ENCODE measurements around the gene NTF4.
"Not testable (repeated sequence)": the region's sequence is repeated elsewhere in the genome, so short reads cannot be mapped to it uniquely, and the experiment has no call there.

NTF4 gene

DNA sequence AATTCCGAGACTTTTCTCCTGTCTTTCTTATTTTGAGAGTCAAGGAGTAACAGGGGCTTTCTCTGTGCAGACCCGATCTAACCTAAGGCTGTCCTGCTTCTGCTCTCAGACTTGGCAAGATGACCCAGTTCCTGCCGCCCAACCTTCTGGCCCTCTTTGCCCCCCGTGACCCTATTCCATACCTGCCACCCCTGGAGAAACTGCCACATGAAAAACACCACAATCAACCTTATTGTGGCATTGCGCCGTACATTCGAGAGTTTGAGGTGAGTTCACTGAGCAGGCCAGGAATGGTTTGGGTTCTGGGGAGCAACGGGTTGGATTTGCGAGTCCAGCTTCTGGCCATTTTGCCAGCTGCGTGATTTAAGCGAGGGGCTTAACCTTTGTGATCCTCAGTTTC, 21.7 kb upstream of the NTF4 start:
- DNase-seq: no peak

DNA sequence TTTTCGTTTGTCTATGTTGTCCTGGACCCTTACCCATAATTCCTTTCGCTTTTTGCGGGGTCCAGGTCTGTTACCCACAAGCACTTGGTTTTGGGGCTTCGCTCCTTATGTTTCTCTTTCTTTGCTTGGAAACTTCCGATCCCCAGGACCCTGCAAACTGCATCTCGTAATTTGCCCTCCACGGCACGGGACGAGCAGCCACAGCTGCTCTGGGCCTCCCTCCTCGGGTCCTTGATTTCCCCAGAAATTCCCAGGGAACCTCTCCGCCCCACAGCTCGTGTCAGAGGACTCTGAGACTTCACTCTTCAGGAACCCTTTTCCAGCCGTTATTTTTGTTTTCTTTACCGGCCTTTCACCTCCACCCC, 21.2 kb upstream of the NTF4 start:
- no peak for DNase-seq

DNA sequence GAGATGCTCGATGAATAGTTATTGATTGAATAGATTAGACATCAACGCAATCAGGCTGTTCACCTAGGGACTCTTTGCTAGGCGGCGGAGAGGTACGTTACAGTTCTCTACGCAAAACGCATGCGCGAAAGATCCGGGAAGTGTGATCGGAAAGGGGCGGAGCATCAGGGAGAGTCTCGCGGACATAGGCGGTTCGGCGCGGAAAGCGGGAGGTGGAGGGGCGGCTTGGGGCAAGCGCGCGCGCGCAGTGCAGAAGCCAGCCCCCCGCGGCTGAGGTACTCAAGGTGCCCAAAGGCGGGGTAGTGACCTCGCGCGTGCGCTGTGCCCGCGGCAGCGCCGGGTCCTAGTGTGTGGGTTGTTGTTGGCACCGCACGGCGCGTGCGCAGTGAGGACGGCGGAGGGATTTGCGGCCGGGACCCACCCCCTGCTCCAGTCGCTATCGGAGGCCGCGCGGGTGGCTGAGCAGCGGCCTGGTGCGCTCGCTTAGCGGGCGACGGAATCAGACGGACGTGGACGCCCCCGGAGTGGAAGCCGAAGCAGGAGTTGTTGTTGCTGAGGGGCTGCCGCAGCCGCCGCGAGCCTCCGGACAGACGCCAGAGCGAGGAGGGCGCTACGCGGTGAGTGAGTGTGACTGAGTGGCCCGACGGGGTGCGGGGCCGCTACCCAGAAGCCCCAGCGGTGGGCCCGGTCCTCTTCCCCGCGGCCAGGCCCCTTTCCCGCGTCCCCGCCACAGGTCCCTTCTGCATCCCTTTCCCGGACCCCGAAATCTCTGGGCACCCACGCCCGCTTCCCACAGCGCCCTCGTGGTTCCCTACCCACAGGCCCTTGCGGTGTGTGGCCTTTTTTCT, 20.6 kb upstream of the NTF4 start, which contains the start of gene SNRNP70:
Gene SNRNP70, plus strand, starts transcription at position 432 of the 848 bp plus-strand sequence. CDS start 964 bp downstream, outside the sequence.
- peak; percentile 99 for DNase-seq

DNA sequence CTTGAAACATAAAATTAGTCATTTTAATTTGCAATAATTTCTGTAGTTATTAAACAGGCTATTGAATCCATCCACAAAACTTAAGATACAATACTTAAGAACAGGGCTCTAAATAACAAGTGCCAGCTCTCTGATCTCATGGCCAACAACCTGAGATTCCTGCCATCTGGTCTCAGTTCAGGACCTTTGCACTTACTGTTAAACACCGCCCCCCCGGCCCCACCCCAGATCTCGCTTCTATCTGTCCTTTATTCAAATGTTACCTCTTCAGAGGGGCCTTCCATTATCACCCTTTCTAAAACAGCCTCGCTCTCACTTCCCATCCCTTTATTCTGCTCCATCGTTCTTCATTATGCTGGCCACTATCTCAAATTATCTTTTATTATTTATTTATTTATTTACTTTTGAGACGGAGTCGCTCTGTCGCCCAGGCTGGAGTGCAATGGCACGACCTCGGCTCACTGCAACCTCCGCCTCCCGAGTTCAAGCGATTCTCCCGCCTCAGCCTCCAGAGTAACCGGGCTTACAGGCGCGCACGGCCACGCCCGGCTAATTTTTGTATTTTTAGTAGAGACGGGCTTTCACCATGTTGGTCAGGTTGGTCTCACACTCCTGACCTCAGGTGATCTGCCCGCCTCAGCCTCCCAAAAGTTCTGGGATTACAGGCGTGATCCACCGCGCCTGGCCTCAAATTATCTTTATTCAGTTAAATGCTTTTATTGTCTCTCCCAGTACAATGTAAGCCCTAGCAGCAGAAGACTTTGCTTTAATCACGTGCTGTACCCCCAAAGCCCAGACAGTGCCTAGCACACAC, 19.8 kb upstream of the NTF4 start:
- no peak for DNase-seq

DNA sequence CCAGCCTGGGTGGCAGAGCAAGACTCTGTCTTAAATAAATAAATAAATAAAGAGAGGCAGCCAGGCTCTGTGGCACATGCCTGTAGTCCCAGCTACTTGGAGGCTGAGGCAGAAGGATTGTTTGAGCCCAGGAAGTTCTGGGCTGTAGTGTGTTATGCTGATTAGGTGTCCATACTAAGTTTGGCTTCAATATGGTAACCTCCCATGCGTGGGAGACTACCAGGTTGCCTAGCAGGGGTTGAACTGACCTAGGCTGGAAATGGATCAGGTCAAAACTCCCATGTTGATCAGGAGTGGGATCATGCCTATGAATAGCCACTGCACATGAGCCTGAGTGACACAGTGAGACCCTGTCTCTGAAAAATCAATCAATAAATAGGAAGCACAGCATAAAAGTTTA, 16.7 kb upstream of the NTF4 start:
- DNase-seq: no peak

DNA sequence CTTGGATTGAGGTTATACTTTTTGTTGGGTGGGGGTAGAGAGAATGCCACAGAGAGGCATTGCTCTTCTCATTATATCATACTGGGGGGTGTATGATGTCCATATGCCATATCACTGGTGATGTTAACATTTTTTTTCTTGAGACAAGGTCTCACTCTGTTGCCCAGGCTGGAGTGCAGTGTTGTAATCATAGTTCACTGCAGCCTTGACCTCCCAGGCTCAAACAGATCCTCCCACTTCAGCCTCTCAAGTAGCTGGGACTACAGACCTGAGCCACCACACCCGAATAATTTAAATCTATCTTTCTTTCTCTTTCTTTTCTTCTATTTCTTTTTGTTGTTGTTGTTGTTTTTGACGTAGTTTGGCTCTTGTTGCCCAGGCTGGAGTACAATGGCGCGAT, 15.8 kb upstream of the NTF4 start:
- no peak for DNase-seq

DNA sequence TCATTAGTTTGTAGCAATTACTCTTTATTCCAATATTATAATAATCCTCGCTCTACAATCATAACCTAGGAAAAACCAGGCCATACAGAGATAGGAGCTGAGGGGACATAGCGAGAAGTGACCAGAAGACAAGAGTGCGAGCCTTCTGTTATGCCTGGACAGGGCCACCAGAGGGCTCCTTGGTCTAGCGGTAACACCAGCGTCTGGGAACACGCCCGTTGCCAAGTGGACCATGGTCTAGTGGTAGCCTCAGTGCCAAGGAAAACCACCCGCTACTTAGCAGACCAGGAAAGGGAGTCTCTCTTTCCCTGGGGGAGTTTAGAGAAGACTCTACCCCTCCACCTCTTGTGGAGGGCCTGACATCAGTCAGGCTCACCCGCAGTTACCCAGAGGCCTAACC, 10.3 kb upstream of the NTF4 start:
- not testable (repeated sequence) for DNase-seq

DNA sequence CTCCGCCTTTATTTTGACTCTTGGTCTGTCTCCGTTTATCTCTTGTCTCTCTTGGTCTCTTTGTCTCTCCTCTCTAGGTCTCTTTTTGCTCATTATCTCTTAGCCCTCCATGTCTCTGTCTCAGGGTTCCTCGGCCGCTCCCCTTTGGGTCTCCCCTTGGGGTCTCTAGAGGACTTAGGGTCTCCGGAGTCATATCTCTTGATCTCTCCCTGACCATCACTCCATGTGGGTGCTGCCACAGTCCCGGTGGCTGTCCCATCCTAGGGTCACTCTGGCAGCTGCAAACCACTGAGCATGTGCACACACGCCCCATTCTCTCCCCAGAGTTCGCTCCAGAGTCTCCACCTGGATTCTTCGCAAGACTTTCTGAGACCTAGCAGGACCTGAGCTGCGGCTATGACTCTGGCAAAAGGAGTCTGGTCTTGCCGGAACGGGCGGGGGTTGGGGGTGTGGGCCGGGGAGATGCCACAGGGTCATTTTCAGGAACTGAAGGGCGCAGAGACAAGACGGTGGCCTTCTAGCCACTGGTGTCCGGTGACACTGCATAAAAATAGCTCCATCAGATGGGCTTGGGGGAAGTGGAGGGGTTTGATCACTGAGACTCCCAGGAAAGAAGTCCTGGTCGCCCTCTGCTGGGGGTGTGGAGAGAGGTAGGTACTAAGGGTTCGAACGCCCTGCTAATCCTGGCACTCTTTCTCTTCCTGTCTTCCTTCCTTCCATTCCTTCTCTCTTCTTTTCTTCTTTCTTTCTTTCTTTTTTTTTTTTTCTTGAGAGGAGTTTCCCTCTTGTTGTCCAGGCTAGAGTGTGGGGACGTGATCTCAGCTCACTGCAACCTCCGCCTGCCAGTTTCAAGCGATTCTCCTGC, 9.1 kb upstream of the NTF4 start:
- DNase-seq: no peak

DNA sequence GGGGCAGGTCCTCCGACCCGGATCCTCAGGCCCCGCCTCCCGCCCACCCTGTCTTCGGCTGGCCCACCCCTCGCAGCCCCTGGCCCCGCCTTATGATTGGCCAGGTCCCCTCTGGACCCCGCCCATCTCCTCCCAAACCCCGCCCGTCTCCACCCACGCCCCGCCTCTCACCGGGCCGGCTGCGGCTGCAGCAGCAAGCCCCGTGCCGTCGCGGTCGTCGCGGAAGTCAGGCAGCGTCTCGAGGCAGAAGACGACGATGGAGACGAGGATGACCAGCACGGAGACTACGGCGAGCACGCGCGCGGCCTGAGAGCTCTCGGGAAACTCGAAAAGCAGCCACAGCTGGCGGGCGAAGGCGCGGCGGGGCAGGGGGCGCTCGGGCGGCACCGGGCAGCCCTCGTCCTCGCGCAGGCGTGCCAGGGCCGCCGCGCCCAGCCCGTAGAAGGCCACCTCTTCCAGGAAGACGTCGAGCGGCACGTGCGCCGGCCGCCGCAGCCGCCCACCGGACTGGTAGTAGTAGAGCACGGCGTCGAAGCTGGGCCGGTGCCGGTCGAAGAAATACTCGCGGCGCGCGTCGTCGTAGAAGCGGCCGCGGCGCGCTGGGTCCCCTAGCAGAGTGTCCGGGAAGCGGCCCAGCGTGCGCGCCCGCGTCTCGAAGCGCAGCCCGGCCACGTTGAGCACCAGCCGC, 7.4 kb upstream of the NTF4 start:
- DNase-seq: no peak

DNA sequence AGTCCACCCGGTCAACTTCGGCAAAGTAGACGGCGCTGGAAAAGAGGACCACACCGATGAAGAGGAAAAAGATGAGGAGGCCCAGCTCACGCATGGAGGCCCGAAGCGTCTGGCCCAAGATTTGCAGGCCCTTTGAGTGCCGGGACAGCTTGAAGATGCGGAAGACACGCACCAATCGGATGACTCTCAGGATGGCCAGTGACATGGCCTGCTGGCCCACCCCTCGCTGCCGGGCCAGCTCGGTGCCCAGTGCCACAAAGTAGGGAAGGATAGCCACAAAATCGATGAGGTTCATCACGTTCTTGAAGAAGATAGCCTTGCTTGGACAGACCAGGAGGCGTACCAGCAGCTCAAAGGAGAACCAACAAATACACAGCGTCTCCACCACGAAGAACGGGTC, 5.8 kb upstream of the NTF4 start:
- no peak for DNase-seq

DNA sequence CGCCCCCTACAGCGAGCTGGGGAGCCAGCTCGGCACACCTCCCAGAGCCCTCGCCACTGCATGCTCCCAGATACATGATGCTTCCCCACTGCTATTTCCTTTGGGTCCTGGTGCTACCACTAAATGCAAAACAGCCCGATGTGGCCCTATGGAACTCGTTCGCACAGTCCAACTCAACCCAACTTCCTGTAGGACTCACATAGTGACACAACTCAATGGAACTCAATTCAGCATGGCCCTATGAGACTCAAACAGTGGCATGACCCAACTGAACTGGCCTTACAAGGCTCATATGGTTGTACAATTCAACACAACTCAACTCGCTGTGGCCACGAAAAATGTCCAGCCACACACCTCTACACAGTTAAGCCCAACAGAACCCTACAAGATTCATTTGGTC, 4.4 kb upstream of the NTF4 start:
- DNase-seq: no peak

DNA sequence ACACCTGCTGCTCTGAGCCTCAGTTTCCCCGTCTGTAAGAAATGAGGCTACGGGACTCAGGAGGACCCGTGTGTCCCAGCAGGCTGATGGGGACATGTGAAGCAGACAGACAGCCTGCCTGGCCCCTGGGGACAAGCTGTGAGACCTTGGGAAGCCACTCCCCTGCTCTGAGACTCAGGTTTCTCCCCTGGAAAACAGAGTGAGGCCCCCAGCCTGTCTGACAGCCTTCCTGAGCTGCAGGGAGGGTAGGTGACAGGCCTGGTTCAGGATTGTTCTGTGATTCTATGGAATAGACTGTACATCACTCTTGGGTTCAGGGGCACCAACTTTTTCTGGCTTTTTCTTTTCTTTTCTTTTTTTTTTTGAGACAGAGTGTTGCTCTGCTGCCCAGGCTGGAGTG, 2.9 kb upstream of the NTF4 start:
- DNase-seq: no peak

DNA sequence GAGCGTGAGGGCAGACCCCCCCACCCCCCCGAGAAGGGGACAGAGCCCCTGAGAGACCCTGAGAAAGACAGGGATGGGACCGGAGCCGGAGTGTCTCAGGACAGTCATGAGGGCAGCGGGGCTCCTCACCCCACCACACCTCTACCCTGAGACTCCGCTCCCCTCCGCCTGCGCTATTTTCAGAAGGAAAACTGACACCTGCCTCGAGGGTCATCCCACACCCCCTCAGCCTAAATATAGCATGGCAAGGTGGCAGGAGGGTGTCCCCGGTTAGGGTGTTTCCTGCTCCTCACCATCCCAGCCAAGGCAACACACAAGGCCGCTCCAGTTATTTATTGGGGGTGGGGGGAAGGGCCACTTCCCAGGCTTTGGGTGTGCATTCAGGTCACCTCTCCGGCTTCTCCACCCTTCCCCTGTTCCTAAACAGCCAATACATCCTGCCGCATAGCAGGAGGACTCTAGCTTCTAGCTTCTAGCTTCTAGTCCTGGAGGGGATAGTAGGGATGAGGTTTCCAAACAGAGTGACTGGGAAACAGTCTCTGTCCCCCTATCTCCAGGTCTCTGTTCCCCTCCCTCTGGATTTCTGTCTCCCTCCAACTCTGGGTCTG, 1.4 kb upstream of the NTF4 start:
- DNase-seq: no peak

DNA sequence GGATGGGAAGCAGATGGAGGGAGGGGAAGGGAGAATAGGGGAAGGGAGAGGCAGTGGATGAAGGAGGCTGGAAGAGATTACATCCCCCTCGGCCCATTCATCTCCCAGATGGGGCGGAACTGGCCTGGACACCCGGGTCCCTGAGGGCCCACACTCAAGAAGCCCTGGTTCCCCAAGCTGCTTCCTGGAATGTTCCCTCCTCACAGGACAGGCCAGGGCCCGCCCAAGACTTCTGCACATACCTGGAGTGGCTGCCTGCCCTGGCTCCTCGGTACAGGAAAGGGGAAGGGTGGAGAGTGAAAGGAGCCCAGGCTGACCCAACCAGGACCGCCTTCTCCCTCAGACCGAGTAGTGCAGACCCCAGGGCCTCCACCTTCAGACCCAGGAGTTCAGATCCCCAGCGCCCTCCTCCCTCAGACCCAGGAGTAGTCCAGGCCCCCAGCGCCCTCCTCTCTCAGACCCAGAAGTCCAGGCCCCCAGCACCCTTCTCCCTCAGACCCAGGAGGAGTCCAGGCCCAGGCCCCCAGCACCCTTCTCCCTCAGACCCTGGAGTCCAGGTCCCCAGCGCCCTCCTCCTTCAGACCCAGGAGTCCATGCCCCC, 489 bp downstream of the NTF4 start:
- no peak for DNase-seq

DNA sequence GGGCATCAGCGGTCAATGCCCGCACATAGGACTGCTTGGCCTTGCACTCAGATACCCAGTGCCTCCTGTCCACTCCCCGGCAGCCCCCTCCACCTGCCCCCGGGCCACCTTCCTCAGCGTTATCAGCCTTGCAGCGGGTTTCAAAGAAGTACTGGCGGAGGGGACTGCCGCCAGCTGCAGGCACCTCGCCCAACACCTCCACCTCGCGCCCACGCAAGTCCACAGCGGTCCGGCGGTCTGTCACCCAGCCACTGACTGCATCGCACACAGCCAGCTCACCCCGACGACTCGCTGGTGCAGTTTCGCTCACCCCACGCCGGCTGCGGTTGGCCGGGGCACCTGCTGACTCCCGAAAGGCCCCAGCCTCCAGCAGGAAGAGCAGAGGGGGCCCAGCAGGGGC, 3.2 kb downstream of the NTF4 start:
- DNase-seq: no peak

DNA sequence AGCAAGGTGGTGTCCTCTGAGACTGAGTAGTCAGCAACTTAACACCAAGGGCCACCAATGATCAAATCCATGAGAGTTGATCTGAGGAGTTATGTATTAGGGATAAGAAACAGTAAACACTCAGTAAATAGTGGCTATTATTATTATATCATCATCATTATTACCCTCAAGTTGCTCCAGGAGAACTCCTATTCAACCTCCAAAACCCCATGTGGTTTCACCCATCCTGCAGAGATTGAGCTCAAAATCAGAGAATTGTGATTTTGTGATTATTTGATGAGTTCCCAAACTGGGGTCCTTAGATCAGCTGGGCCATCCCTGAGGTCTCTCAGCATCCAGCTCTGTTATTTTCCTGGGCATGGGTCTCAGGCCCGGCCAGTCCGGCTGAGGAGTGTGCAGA, 3.6 kb downstream of the NTF4 start:
- DNase-seq: no peak

DNA sequence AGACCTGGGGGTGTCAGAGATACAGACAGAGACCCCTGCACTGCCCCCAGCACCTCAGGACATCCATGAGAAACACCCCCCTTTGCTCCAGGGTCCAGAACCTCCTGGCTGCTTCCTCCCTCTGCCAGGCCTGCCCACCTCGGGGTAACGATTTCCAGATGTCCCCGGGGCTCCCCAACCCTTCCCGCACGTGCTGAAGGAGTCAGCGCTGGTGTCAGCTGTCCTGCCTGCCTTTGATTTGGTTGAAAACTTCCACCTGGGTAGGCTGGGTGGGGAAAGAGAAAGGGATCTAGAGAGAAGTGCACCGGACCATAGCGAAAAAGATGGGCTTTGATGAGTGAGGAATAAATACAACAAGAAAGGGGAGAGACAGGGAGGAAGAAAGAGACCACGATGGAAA, 5.6 kb downstream of the NTF4 start:
- no peak for DNase-seq

DNA sequence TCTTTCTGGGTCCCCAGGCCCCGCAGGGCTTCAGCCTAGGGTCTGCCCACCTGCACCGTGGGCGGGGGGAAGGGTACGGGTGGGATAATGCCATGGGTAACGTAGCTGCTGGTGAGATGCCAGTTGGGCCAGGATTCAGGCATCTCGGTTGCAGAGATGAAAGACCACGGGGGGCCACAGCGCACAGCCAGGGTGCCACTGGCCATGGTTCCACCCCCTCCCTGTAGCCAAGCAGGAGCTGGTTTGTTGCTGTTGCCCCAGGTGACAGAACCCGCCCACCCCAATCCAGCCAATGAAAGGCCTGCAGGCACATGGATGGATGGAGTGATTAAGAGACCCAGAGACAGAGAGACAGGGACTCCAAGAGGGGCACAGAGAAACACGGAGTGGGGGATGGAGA, 6.1 kb downstream of the NTF4 start:
- peak; percentile 54 for DNase-seq

DNA sequence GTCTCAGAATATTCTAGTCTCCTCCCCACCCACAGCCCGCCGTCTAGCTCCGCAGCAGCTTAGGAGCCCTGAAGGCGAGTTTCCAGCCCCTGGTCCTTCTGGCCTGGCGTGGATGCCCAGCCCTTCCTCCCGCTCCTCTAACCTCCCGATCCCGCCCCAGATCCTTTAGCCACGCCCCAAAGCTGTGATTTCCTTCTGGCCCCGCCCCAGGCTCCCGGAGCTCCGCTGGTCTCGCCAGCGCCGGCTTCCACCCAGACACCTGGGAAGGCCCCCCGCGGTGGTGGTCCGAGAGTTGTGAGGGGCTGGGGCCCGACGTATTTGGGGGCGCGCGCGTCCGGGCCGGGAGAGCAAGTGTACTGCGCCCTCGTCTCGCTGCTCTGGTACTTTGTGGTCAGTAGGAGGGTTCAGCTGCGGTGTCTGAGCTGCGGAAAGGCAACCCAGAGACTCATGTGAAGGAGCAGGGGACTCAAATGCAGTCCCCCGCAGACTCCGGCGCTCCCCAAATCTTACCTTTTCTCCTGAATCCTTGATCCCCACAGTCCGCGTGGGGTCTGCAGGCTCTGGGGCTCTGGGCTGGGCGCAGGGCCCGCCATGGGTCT, 6.9 kb downstream of the NTF4 start, which contains the start of gene CGB7:
Gene CGB7, minus strand, starts transcription at position 114 of the 599 bp plus-strand sequence. CDS start 2,374 bp downstream, outside the sequence.
- DNase-seq: peak; percentile 26

DNA sequence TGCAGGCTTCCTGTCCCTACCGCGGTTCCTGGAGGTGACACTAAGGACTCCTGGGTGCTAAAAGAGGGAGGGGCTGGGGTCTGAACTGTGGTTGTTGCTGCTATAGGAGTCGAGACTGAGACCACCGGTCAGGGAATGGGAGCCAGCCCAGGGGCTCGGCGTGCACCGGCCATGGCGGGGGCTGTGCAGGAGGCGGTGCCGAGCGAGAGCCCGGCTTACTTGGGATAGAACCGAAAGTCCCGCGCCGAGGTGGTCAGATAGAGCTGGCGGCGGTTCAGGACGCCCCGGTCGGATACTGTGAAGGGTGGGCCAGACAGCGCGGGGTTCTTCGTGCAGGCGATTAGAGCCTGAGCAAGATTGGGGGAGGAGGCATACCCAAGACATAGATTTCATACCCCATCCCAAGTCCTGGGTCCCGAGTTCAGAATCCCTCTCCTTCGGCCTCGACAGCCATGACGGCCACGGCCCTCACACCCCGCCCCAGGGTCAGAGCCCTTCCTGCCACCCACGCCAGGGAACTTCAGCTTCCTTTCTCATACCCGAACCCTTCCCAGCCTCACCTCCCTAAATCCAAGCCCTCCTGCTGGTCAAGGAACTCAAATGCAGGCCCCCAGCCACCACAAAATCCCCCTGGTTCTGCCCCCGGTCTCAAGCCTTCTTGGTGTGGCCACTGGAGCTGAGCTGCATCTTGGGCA, 7.6 kb downstream of the NTF4 start:
- DNase-seq: not testable (repeated sequence)
